ENCODE results near the gene SCCPDH.

GRCh38 chr1:246776923-246777322, 52.7 kb downstream of the SCCPDH start:
- no peak for TF ChIP-seq POLR2A (IDR thresholded peaks at IDR 0.05)
- no peak for TF ChIP-seq CTCF (IDR thresholded peaks at IDR 0.05)

Data from lower leg skin (tissue), 3 donors.